Small intestine (tissue), 7 donors: ENCODE data around the gene SNCB. TPM values are rescaled to one million over a fixed set of nuclear protein-coding genes. Genes with fewer than 3 reads are reported as not detected.

Source experiments
- DNase-seq, 2 donors: peaks; one replicate each; pipeline versions ENCODE4 v3.0.0 to v3.0.0-alpha.2; 2013
- FAIRE-seq: peaks from 2 replicates; lab custom pipeline; 2012; peaks lifted over from hg19 to GRCh38; lab: Jason Lieb, UNC
- H3K27ac ChIP-seq, 3 donors: one replicate each; pipeline ENCODE4 v1.5.1; 2013; ENCODE audit warnings: low read length in 2 of 3, mild to moderate bottlenecking in 2 of 3, control low read depth in 1 of 3, inconsistent platforms in 1 of 3, low read depth in 1 of 3, moderate library complexity in 1 of 3
- H3K27me3 ChIP-seq, 3 donors: one replicate each; pipeline ENCODE4 v1.6.1; 2013; ENCODE audit warnings: low read length in 3 of 3, inconsistent platforms in 1 of 3; ENCODE audit not compliant: control insufficient read depth in 3 of 3, insufficient read depth in 3 of 3
- H3K36me3 ChIP-seq, 3 donors: one replicate each; pipeline ENCODE4 v1.6.1; 2013; ENCODE audit warnings: low read length in 3 of 3, inconsistent platforms in 1 of 3, low read depth in 1 of 3, mild to moderate bottlenecking in 1 of 3, moderate library complexity in 1 of 3; ENCODE audit not compliant: control insufficient read depth in 3 of 3, insufficient read depth in 2 of 3
- H3K4me1 ChIP-seq, 3 donors: one replicate each; pipeline ENCODE4 v1.6.1; 2013; ENCODE audit warnings: low read length in 2 of 3, inconsistent platforms in 1 of 3, low read depth in 1 of 3, mild to moderate bottlenecking in 1 of 3, moderate library complexity in 1 of 3; ENCODE audit not compliant: control insufficient read depth in 3 of 3, insufficient read depth in 2 of 3
- H3K4me3 ChIP-seq, 3 donors: one replicate each; pipeline ENCODE4 v1.5.1; 2013; ENCODE audit warnings: low read length in 3 of 3, control low read depth in 1 of 3, inconsistent platforms in 1 of 3, low read depth in 1 of 3, mild to moderate bottlenecking in 1 of 3, moderate library complexity in 1 of 3
- H3K9me3 ChIP-seq, 2 donors: one replicate each; pipeline ENCODE4 v1.6.1; 2013; ENCODE audit warnings: low read depth in 1 of 2, low read length in 1 of 2; ENCODE audit not compliant: control insufficient read depth in 2 of 2, insufficient read depth in 1 of 2
- WGBS, 3 donors: extraction: QIAGEN DNeasy Blood & Tissue Kit; methylation state at CpG; one replicate each; pipeline ENCODE4 v1.1.7; 2013; 5-methylcytosine and 5-hydroxymethylcytosine counted together
- polyA plus RNA-seq, 4 donors: library from polyadenylated mRNA; stranded (reverse) in 3 of 4; unstranded in 1 of 4; fragments of 200-250 nt in 3 of 4; fragments of 120-200 nt in 1 of 4; gene quantifications; one replicate each; pipeline versions ENCODE4 v1.2.1 to v1.2.3, GENCODE V29; 2013
- donor health status: healthy with polysubstance abuse.
- donor health status: control.
- donor health status: control.
- donor health status: Bipolar disorder and iron deficiency.
- donor health status: healthy.

The SNCB gene
- polyA plus RNA-seq, 4 donors, result 0.16 to 0.73 TPM; not detected in 2

- H3K27ac ChIP-seq, result no peak overlapping the region
- 5 to 10% (median 8%) methylated on average over 25 to 31 of the region's 31 CpGs for WGBS, 3 donors
- H3K4me3 ChIP-seq, result no peak overlapping the region
- no peak for FAIRE-seq
- peaks cover 0 to 11% (median 0%) of the 10 kb centered on the region in 3 donors for H3K4me1 ChIP-seq
- peaks cover 0 to 6% of the 10 kb centered on the region in 2 donors for H3K9me3 ChIP-seq
- H3K27me3 ChIP-seq, result peaks cover 3 to 73% (median 25%) of the 10 kb centered on the region in 3 donors
- peak; percentile 55 to 85 for DNase-seq
- no peaks in the 10 kb centered on the region for H3K36me3 ChIP-seq
These were observed 11.1 kb downstream of the SNCB start for GRCh38 chr5:176619203-176619568.

GRCh38 chr5:176618783-176619182 lies 11.6 kb downstream of the SNCB start:
- Histone ChIP-seq H3K4me3 (no peak overlapping the region), H3K4me1 (peaks cover 0 to 11% (median 0%) of the 10 kb centered on the region in 3 donors), H3K27ac (no peak overlapping the region), H3K27me3 (peaks cover 3 to 70% (median 25%) of the 10 kb centered on the region in 3 donors), H3K9me3 (peaks cover 0 to 6% of the 10 kb centered on the region in 2 donors), H3K36me3 (no peaks in the 10 kb centered on the region)
- no peak for FAIRE-seq
- WGBS, 3 donors, result 31 to 37% (median 35%) methylated on average over 19 of the region's 19 CpGs
- no peak for DNase-seq

- H3K27me3 ChIP-seq, result peaks cover 3 to 74% (median 25%) of the 10 kb centered on the region in 3 donors
- no peak overlapping the region for H3K4me3 ChIP-seq
- 60 to 70% (median 63%) methylated on average over 7 of the region's 7 CpGs for WGBS, 3 donors
- no peak overlapping the region for H3K27ac ChIP-seq
- peaks cover 0 to 11% (median 0%) of the 10 kb centered on the region in 3 donors for H3K4me1 ChIP-seq
- peaks cover 0 to 6% of the 10 kb centered on the region in 2 donors for H3K9me3 ChIP-seq
- no peak for FAIRE-seq
- no peak for DNase-seq
- no peaks in the 10 kb centered on the region for H3K36me3 ChIP-seq
These were observed 13.8 kb downstream of the SNCB start for GRCh38 chr5:176616511-176616910.

GRCh38 chr5:176614805-176615478 lies 15.4 kb downstream of the SNCB start:
- peaks cover 0 to 6% of the 10 kb centered on the region in 2 donors for H3K9me3 ChIP-seq
- H3K27ac ChIP-seq, result no peak overlapping the region
- peaks cover 3 to 64% (median 15%) of the 10 kb centered on the region in 3 donors for H3K27me3 ChIP-seq
- FAIRE-seq (no peak), DNase-seq (no peak)
- H3K36me3 ChIP-seq, result no peaks in the 10 kb centered on the region
- WGBS, 3 donors, result 34 to 55% (median 45%) methylated on average over 7 to 8 of the region's 8 CpGs
- H3K4me1 ChIP-seq, result peaks cover 0 to 11% (median 3%) of the 10 kb centered on the region in 3 donors
- no peak overlapping the region for H3K4me3 ChIP-seq

GRCh38 chr5:176612855-176613254 lies 17.5 kb downstream of the SNCB start:
- H3K27ac ChIP-seq, result no peak overlapping the region
- no peak for FAIRE-seq
- WGBS, 3 donors, result 53 to 67% (median 60%) methylated on average over 2 of the region's 2 CpGs
- H3K27me3 ChIP-seq, result peaks cover 0 to 58% (median 9%) of the 10 kb centered on the region in 3 donors
- H3K4me3 ChIP-seq, result no peak overlapping the region
- H3K9me3 ChIP-seq, result no peaks in the 10 kb centered on the region
- H3K4me1 ChIP-seq, result peaks cover 0 to 3% (median 0%) of the 10 kb centered on the region in 3 donors
- H3K36me3 ChIP-seq, result no peaks in the 10 kb centered on the region
- no peak for DNase-seq

GRCh38 chr5:176612008-176612407 lies 18.3 kb downstream of the SNCB start:
- H3K27me3 ChIP-seq, result peaks cover 0 to 53% (median 6%) of the 10 kb centered on the region in 3 donors

GRCh38 chr5:176611435-176611834 lies 18.9 kb downstream of the SNCB start:
- 10 to 12% (median 11%) methylated on average over 10 of the region's 10 CpGs for WGBS, 3 donors
- no peaks in the 10 kb centered on the region for H3K9me3 ChIP-seq
- peaks cover 0 to 48% (median 4%) of the 10 kb centered on the region in 3 donors for H3K27me3 ChIP-seq

More at GRCh38 chr5:176612008-176612407, 18.3 kb downstream of the SNCB start:
- WGBS, 3 donors, result 85 to 95% (median 86%) methylated on average over 6 of the region's 6 CpGs
- no peaks in the 10 kb centered on the region for H3K9me3 ChIP-seq
- peaks cover 0 to 3% (median 0%) of the 10 kb centered on the region in 3 donors for H3K4me1 ChIP-seq
- no peak for FAIRE-seq
- no peak for DNase-seq
- no peaks in the 10 kb centered on the region for H3K36me3 ChIP-seq
- H3K4me3 ChIP-seq, result no peak overlapping the region
- no peak overlapping the region for H3K27ac ChIP-seq

GRCh38 chr5:176610435-176610773 lies 19.9 kb downstream of the SNCB start:
- no peaks in the 10 kb centered on the region for H3K9me3 ChIP-seq
- WGBS, 3 donors, result 2 to 5% (median 3%) methylated on average over 11 to 31 of the region's 31 CpGs
- peak overlapping the region; percentile 41 to 69 (median 50) for H3K4me3 ChIP-seq
- FAIRE-seq (no peak), DNase-seq (no peak)
- H3K27me3 ChIP-seq, result peaks cover 0 to 38% (median 4%) of the 10 kb centered on the region in 3 donors
- H3K27ac ChIP-seq, result no peak overlapping the region
- no peaks in the 10 kb centered on the region for H3K36me3 ChIP-seq
- peaks cover 0 to 3% (median 0%) of the 10 kb centered on the region in 3 donors for H3K4me1 ChIP-seq

More at GRCh38 chr5:176611435-176611834, 18.9 kb downstream of the SNCB start:
- H3K36me3 ChIP-seq, result no peaks in the 10 kb centered on the region
- DNase-seq (peak; percentile 50 to 83), FAIRE-seq (no peak)
- no peak overlapping the region for H3K4me3 ChIP-seq
- no peak overlapping the region for H3K27ac ChIP-seq
- H3K4me1 ChIP-seq, result peaks cover 0 to 3% (median 0%) of the 10 kb centered on the region in 3 donors
